GM12875 (cell line): ENCODE results near the gene PPP1R9A.

Experiments used
- H3K4me3 ChIP-seq: one replicate; pipeline ENCODE4 v1.5.1; 2011; ENCODE audit warnings: low read depth, low read length, control low read depth
- TF ChIP-seq, protein P1 (sequence below): IDR thresholded peaks from 2 replicates; pipeline ENCODE4 v1.5.1; 2011; ENCODE audit warnings: low read depth, mild to moderate bottlenecking, control low read depth, inconsistent platforms, low read length, moderate library complexity, borderline replicate concordance; ENCODE audit not compliant: insufficient read depth

Gene PPP1R9A

DNA sequence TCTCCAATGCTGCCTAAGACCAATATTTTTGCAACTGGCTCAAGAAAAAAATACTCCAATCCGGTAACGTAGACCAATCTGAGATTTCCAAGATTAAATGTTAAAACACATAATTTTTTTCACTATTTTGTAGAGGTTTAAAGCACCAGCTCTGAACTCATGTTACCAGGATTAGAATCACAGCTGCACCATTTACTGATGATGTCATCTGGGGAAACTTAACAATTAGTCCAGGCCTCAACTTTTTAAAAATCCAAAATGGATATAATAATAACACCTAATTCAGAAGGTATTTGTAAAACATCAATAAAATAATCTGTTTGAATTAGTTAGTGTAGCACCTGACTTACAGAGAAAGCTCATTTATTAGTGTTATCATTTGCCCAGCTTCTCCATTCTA is 402.6 kb downstream of the PPP1R9A start:
- TF ChIP-seq, protein P1, sequence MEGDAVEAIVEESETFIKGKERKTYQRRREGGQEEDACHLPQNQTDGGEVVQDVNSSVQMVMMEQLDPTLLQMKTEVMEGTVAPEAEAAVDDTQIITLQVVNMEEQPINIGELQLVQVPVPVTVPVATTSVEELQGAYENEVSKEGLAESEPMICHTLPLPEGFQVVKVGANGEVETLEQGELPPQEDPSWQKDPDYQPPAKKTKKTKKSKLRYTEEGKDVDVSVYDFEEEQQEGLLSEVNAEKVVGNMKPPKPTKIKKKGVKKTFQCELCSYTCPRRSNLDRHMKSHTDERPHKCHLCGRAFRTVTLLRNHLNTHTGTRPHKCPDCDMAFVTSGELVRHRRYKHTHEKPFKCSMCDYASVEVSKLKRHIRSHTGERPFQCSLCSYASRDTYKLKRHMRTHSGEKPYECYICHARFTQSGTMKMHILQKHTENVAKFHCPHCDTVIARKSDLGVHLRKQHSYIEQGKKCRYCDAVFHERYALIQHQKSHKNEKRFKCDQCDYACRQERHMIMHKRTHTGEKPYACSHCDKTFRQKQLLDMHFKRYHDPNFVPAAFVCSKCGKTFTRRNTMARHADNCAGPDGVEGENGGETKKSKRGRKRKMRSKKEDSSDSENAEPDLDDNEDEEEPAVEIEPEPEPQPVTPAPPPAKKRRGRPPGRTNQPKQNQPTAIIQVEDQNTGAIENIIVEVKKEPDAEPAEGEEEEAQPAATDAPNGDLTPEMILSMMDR, result no peak
- no peak overlapping the region for H3K4me3 ChIP-seq

DNA sequence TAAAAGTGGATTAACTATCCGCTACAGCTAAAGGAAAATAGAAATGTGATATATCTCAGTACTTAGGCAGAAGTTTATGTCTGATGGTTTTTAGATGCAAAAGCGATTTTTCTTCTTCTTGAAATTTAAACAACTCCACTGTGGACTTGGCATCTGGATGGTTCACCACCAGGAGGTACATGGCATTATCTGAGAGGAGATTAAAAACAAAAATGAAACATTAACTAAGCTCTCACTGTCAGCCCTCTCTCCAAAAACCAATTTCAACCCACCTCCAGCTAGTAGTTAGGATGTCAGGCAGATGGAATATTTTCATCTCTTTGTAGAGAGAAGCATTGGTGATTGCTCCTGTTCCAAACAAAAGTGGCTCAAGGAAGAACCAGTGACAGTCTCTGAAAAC is 404.0 kb downstream of the PPP1R9A start:
- H3K4me3 ChIP-seq, result no peak overlapping the region
- TF ChIP-seq, protein P1, result no peak

DNA sequence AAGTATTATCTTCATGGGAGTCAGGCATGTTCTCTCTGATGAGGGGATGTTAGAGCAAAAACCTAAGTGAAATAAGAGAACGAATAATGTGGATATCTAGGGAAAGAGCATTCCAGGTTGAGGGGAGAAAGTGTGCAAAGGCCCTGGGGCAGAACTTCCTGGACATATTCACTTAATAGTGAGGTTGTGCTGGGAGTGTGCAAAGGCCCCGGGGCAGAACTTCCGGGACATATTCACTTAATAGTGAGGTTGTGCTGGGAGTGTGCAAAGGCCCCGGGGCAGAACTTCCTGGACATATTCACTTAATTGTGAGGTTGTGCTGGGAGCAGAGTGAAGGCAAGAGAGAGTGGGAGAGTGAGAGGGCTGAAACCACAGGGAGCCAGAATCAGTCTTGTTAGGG is 405.2 kb downstream of the PPP1R9A start:
- H3K4me3 ChIP-seq, result no peak overlapping the region
- TF ChIP-seq, protein P1, result no peak

DNA sequence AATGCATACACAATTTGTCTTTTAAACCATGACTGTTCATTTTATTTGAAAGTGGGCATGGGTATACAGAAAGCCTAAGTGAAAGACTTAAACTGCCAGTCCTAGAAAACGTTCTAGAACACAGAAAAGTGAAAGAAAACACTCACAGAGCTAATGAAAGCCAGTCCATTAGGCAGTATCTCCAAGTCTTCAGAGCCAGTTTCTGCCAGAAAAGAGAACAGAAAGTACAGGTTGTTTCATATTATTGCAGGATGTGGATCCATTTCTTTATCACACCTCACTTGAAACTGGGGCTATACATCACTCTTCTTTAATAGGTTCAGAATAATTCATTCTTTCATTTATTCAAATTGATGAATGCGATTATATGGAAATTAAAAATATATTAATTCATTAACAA is 409.2 kb downstream of the PPP1R9A start:
- no peak overlapping the region for H3K4me3 ChIP-seq
- TF ChIP-seq, protein P1, result no peak

DNA sequence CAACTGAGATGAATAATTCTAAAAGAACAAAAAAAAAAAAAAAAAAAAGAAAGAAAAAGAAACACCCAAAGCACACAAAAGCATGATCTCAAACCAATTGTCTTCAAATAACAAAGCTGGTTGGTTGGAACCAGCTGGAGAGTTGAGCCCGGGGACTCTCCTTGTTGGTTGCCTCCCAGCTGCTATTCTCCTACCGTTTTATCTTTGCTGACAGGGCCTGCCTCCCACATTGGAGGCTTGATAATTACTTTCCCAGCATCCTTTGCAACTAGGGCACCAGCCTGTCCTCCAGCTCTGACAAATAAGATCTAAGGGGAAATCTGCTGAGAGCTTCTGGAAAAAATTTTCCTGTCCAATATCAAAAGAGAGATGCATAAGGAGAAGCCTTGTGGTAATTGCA is 410.2 kb downstream of the PPP1R9A start:
- no peak overlapping the region for H3K4me3 ChIP-seq
- TF ChIP-seq, protein P1, result no peak

DNA sequence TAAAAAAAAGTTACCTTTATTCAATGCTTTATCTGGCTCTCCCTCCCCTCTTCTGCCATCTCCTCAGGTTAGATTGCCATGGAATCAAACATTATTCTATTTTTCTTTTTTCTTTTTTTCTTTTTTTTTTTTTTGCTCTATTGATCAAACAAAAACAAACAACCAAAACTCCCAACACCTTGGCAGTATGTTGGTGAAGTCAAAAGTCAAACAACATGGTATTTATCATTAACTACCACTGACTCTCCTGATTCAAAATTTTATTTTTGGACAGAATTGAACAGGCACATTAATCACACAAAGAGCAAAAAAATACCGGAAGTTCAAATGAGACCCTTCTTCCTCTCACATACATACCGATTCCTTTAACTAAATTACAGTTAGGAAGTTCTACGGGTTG is 410.6 kb downstream of the PPP1R9A start:
- TF ChIP-seq, protein P1, result no peak

DNA sequence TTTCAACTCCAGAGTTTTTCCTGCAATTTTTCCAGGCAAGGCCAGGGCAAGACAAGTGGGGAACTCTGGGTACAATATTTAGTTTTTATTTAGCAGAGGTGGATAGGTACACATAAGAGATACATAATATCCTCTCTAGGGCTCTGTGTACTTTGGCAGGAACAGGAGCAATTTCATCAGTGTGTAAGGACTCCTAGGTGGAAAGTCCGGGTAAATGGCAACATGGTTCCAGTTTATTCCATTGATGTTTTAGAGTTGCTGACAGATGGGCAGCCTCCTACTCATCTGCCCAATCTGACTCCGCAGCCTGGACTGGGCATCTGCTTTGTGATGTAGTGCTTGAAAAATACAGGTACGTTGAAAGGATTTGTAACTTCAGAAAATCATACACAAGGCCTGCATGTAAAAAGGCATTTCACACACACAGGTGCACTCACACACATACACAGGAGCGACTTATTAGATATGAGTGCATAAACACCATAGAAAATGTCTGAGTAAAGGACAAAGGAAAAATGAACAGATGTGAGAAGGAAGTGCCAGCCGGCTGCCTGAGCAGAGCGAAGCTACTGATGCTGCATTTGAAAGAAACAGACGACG is 411.2 kb downstream of the PPP1R9A start:
- H3K4me3 ChIP-seq, result no peak overlapping the region
- TF ChIP-seq, protein P1, result no peak

More for the DNA sequence above, 410.6 kb downstream of the PPP1R9A start:
- H3K4me3 ChIP-seq, result no peak overlapping the region
